Subcutaneous preadipocyte (primary cell): ENCODE measurements around the gene OR9G1. TPM values are rescaled to one million over a fixed set of nuclear protein-coding genes. Genes with fewer than 3 reads are reported as not detected.

Experiments
- small RNA-seq: library from RNA; depleted of rRNA; stranded (forward); fragments of <200 nt; gene quantifications from one replicate; pipeline ENCODE3, GENCODE V24; 2012
- total RNA-seq: library from RNA; depleted of rRNA; stranded (reverse); fragments of >200 nt; gene quantifications from 2 replicates; pipeline ENCODE4 v1.2.3, GENCODE V29; 2012

The OR9G1 gene
- not detected in 2 replicates for total RNA-seq

GRCh38 chr11:56698795-56699194, at the start of gene OR9G1:
TSS of gene OR9G1 (plus strand) at chr11:56699095. CDS start at chr11:56700388, 1,293 bp downstream.

GRCh38 chr11:56663386-56663785, 35.5 kb upstream of the OR9G1 start, which contains the start of gene OR5AR1:
TSS of gene OR5AR1 (plus strand) at chr11:56663686. CDS start at chr11:56663686, 0 bp downstream.

GRCh38 chr11:56748597-56748996, 49.7 kb downstream of the OR9G1 start, which contains the start of gene OR9G4:
TSS of gene OR9G4 (minus strand) at chr11:56748697. CDS start at chr11:56743766, 4,931 bp downstream.

Small RNA genes within 50 kb of the gene (small RNA-seq; reads per million reads assigned to genes)
- gene AP001803.1, result not detected
- not detected for gene AP004245.1
- gene MIR6128, result not detected

Other genes starting within 250 kb of the OR9G1 start
- gene OR5M3, start 225.7 kb upstream of the OR9G1 start, total RNA-seq, result not detected in 2 replicates
- gene OR5M8, start 207.7 kb upstream of the OR9G1 start, total RNA-seq, result not detected in 2 replicates
- not detected in 2 replicates for gene OR5M11, start 155.8 kb upstream of the OR9G1 start, total RNA-seq
- gene OR5M10, start 121.4 kb upstream of the OR9G1 start, total RNA-seq, result not detected in 2 replicates
- gene OR5M1, start 84.2 kb upstream of the OR9G1 start, total RNA-seq, result not detected in 2 replicates
- gene OR5AP2, start 56.7 kb upstream of the OR9G1 start, total RNA-seq, result not detected in 2 replicates
- gene OR5AR1, start 35.4 kb upstream of the OR9G1 start, total RNA-seq, result not detected in 2 replicates
- not detected in 2 replicates for gene OR9G4, start 49.6 kb downstream of the OR9G1 start, total RNA-seq